Measurements from ENCODE around the gene TNNT1. TPM values are rescaled to one million over a fixed set of nuclear protein-coding genes. Genes with fewer than 3 reads are reported as not detected.
"Not testable (repeated sequence)": the region's sequence is repeated elsewhere in the genome, so short reads cannot be mapped to it uniquely, and the experiment has no call there.

The TNNT1 gene
- total RNA-seq, 1 donor from 2014 or later: not detected

DNA sequence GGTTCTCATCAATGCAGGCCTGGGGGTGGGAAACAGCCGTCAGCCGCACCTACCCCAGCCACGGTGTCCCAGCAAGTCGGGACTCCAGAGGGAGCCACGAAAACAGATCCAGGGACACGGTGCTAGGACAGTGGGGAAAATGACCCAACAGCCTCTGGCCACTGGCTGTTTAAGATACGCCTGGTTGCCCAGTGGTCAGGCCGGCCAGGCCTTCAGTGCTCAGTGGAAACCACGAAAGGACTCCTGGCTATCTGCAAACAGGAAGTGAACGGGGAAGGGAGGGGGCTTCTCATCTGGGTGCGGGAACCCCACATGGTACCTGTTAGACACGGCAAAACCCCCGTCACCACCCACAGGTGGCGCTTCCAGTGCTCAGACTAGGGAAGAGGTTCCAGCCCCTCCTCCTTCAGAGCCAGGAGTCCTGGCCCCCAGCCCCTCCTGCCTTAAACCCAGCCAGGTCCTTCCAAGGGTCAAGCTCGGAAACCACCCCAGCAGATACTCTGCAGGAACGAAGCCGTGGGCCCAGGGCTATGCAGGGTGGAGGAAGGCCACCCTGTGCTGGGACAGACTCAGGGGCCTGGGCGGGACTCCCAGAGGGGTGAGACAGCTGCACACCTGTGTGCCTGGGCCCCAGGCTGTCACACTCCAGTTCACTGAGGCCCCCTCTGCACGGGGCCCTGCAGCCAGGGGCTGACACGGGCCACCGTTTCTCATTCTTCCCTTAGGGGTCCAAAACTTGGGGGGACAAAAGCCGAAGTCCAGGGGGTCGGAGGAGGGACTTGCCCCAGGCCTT, 36.0 kb downstream of the TNNT1 start:
- no peak for DNase-seq (ENCODE audit: extremely low spot score, unreplicated experiment)
- no peaks in the 10 kb centered on the region for H3K27me3 Mint-ChIP-seq (ENCODE audit: unreplicated experiment)
- peaks cover 43% of the 10 kb centered on the region for H3K4me1 Mint-ChIP-seq (ENCODE audit: unreplicated experiment)
- H3K4me3 Mint-ChIP-seq (ENCODE audit: unreplicated experiment): peak overlapping the region; percentile 51
- TF ChIP-seq, protein P1, sequence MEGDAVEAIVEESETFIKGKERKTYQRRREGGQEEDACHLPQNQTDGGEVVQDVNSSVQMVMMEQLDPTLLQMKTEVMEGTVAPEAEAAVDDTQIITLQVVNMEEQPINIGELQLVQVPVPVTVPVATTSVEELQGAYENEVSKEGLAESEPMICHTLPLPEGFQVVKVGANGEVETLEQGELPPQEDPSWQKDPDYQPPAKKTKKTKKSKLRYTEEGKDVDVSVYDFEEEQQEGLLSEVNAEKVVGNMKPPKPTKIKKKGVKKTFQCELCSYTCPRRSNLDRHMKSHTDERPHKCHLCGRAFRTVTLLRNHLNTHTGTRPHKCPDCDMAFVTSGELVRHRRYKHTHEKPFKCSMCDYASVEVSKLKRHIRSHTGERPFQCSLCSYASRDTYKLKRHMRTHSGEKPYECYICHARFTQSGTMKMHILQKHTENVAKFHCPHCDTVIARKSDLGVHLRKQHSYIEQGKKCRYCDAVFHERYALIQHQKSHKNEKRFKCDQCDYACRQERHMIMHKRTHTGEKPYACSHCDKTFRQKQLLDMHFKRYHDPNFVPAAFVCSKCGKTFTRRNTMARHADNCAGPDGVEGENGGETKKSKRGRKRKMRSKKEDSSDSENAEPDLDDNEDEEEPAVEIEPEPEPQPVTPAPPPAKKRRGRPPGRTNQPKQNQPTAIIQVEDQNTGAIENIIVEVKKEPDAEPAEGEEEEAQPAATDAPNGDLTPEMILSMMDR (IDR thresholded peaks at IDR 0.05): no peak
- H3K27ac Mint-ChIP-seq (ENCODE audit: unreplicated experiment): peak overlapping the region; percentile 95
- no peaks in the 10 kb centered on the region for H3K9me3 Mint-ChIP-seq (ENCODE audit: unreplicated experiment)
- peaks cover 14% of the 10 kb centered on the region for H3K36me3 Mint-ChIP-seq (ENCODE audit: unreplicated experiment)

DNA sequence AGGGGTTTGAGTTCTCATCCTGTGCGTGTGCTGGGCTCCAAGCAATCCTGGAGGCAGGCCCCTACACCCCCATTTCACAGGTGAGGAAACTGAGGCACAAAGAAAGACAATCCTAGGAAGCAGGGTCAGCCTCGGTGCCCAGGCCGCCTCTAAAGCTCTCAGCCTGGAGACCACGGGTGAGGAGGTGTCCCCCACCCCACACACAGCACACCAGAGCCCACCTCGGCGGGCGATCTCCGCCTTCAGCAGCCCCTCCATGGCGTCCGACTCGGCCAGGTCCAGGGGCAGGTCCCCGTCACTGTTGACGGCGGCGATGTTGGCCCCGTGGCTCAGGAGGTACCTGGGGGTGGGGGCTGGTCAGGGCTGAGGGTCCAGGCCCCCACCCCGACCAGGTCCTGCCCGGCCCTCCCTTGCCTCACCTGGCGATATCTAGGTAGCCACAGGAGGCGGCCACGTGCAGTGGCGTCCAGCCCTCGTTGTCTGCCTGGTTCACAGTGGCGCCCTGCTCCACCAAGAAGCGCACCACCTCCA, 36.7 kb downstream of the TNNT1 start:
- H3K27me3 Mint-ChIP-seq (ENCODE audit: unreplicated experiment): no peaks in the 10 kb centered on the region
- peak overlapping the region; percentile 95 for H3K27ac Mint-ChIP-seq (ENCODE audit: unreplicated experiment)
- H3K4me1 Mint-ChIP-seq (ENCODE audit: unreplicated experiment): peaks cover 40% of the 10 kb centered on the region
- peaks cover 14% of the 10 kb centered on the region for H3K36me3 Mint-ChIP-seq (ENCODE audit: unreplicated experiment)
- no peak for DNase-seq (ENCODE audit: extremely low spot score, unreplicated experiment)
- TF ChIP-seq, protein P1 (IDR thresholded peaks at IDR 0.05): no peak
- H3K4me3 Mint-ChIP-seq (ENCODE audit: unreplicated experiment): no peak overlapping the region
- H3K9me3 Mint-ChIP-seq (ENCODE audit: unreplicated experiment): no peaks in the 10 kb centered on the region

DNA sequence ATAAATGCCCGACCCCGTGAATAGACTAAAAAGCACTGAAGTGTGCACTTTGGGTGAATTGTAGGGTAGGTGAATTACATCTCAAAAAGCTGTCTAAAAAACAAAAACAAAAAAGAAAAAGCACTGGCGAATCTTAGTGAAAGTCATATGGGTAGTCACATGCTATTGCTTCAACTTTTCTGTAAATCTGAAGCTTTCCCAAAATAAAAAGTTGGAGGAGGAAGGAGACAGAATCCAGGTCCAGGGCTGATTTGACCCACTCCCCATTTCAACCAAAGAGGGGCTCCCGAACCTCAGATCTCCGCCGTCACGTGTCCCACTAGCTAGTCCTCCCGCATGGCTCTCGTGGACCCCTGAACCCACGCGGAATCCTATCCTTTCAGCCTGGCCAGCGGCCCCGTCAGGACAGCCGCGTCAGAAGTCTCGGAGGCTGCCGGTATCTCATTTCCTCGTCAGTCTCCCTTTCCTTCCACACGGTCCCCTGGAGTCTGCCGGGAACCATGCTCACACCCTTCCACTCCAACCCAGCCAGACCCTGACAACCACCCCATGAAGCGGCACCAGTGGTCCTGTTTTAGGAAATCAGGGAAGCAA, 37.7 kb downstream of the TNNT1 start:
- H3K9me3 Mint-ChIP-seq (ENCODE audit: unreplicated experiment): no peaks in the 10 kb centered on the region
- TF ChIP-seq, protein P1 (IDR thresholded peaks at IDR 0.05): no peak
- H3K36me3 Mint-ChIP-seq (ENCODE audit: unreplicated experiment): peaks cover 19% of the 10 kb centered on the region
- H3K4me3 Mint-ChIP-seq (ENCODE audit: unreplicated experiment): no peak overlapping the region
- peaks cover 40% of the 10 kb centered on the region for H3K4me1 Mint-ChIP-seq (ENCODE audit: unreplicated experiment)
- H3K27ac Mint-ChIP-seq (ENCODE audit: unreplicated experiment): peak overlapping the region; percentile 69
- no peaks in the 10 kb centered on the region for H3K27me3 Mint-ChIP-seq (ENCODE audit: unreplicated experiment)
- DNase-seq (ENCODE audit: extremely low spot score, unreplicated experiment): no peak

DNA sequence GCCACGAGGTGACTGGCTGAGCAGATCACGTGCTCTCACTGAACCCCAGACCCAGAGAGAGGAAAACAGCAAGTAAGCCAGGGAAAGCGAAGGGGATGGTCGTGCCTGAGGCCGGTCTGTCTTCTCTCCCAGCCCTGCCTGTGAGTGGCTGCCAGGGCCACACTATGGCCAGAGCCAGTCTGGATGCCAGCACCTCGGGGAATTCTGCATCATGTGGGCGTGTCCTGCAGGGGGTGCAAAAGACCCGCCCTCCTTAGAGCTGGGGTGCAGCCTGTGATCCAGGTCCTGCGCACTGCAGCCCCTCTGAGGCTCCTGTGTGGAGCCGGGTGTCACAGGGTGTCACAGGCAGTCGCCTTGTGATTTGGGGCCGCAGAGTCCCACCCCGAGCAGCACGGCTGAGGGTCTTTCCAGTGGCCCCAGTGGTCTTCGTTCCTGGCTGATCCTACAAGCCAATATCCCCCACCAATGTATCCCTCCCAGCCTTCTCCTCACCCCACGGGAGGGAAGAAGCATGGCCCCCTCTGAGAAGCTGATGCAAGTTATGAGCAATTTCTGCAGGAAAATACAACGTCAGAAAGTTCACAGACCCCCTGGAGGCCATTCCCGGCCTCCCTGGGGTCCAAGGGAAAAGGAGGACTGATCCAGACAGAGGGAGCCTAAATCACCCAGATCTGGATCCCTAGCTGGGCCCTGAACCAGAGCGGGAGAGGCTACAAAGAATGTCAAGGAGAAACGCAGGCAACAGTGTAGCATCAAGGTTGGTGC, 39.3 kb downstream of the TNNT1 start:
- DNase-seq (ENCODE audit: extremely low spot score, unreplicated experiment): no peak
- H3K36me3 Mint-ChIP-seq (ENCODE audit: unreplicated experiment): peaks cover 19% of the 10 kb centered on the region
- no peak overlapping the region for H3K4me3 Mint-ChIP-seq (ENCODE audit: unreplicated experiment)
- no peaks in the 10 kb centered on the region for H3K27me3 Mint-ChIP-seq (ENCODE audit: unreplicated experiment)
- H3K27ac Mint-ChIP-seq (ENCODE audit: unreplicated experiment): peak overlapping the region; percentile 72
- peaks cover 24% of the 10 kb centered on the region for H3K4me1 Mint-ChIP-seq (ENCODE audit: unreplicated experiment)
- TF ChIP-seq, protein P1 (IDR thresholded peaks at IDR 0.05): no peak
- H3K9me3 Mint-ChIP-seq (ENCODE audit: unreplicated experiment): no peaks in the 10 kb centered on the region

DNA sequence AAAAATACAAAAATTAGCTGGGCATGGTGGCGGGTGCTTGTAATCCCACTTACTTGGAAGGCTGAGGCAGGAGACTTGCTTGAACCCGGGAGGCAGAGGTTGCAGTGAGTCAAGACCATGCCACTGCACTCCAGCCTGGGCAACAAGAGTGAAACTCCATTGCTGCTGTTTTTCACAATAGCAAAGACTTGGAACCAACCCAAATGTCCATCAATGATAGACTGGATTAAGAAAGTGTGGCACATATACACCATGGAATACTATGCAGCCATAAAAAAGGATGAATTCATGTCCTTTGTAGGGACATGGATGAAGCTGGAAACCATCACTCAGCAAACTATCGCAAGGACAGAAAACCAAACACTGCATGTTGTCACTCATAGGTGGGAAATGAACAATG, 41.8 kb downstream of the TNNT1 start:
- H3K36me3 Mint-ChIP-seq (ENCODE audit: unreplicated experiment): peaks cover 32% of the 10 kb centered on the region
- H3K9me3 Mint-ChIP-seq (ENCODE audit: unreplicated experiment); H3K27me3 Mint-ChIP-seq (ENCODE audit: unreplicated experiment); H3K27ac Mint-ChIP-seq (ENCODE audit: unreplicated experiment); DNase-seq (ENCODE audit: extremely low spot score, unreplicated experiment); H3K4me1 Mint-ChIP-seq (ENCODE audit: unreplicated experiment); H3K4me3 Mint-ChIP-seq (ENCODE audit: unreplicated experiment): not testable (repeated sequence)

Data from osteocyte (in vitro differentiated cells).